IMR-90 (cell line): ENCODE measurements around the gene ATP10B. TPM values are rescaled to one million over a fixed set of nuclear protein-coding genes. Genes with fewer than 3 reads are reported as not detected.

Source experiments
- ATAC-seq: fragments of 200-7000 bp; cut with Tn5 transposase; 2 replicates; pipeline ENCODE4 v1.9.1; 2020; ENCODE audit warnings: low read depth, mild to moderate bottlenecking, moderate library complexity
- BruUV-seq: library from RNA; stranded (reverse); fragments of 400-500 nt; replicated peaks from 2 replicates; lab custom pipeline; 2021; lab: Mats Ljungman, UMichigan
- CTCF ChIA-PET: fragments of 300-600 bp; formaldehyde crosslinking; extraction: SDS; loops from one replicate; lab custom pipeline; 2021; ENCODE audit warnings: antibody characterized with exemption; lab: Yijun Ruan, JAX
- POLR2A ChIA-PET: fragments of 300-600 bp; sonication (Branson Sonifier 250); formaldehyde crosslinking; loops from one replicate; lab custom pipeline; 2022; ENCODE audit warnings: antibody characterized with exemption; ENCODE audit not compliant: unreplicated experiment; lab: Charles Lee
- DNase-seq: peaks from one replicate; pipeline ENCODE4 v3.0.0; 2013
- H2AFZ ChIP-seq: replicated peaks from 2 replicates; pipeline ENCODE3; 2013; ENCODE audit warnings: low read length, mild to moderate bottlenecking; ENCODE audit not compliant: poor library complexity
- H2AK5ac ChIP-seq: 2 replicates; pipeline ENCODE4 v1.6.1; 2013; ENCODE audit warnings: low read depth, low read length, inconsistent platforms
- H2AK9ac ChIP-seq: replicated peaks from 2 replicates; pipeline ENCODE3; 2013; ENCODE audit warnings: mild to moderate bottlenecking, low read depth, low read length, moderate library complexity; ENCODE audit not compliant: poor library complexity
- H2BK120ac ChIP-seq: 2 replicates; pipeline ENCODE4 v1.6.1; 2013; ENCODE audit warnings: low read depth, low read length, inconsistent platforms
- H2BK15ac ChIP-seq: 3 replicates; pipeline ENCODE4 v1.6.1; 2013; ENCODE audit warnings: low read depth, low read length, inconsistent platforms
- H2BK20ac ChIP-seq: 2 replicates; pipeline ENCODE4 v1.6.1; 2013; ENCODE audit warnings: low read depth, mild to moderate bottlenecking, inconsistent platforms, low read length, moderate library complexity
- H2BK5ac ChIP-seq: 2 replicates; pipeline ENCODE4 v1.6.1; 2013; ENCODE audit warnings: mild to moderate bottlenecking, low read depth, low read length, inconsistent platforms; ENCODE audit not compliant: poor library complexity, severe bottlenecking
- H3K14ac ChIP-seq: replicated peaks from 2 replicates; pipeline ENCODE4 v1.6.1; 2013; ENCODE audit warnings: low read depth, low read length, inconsistent platforms
- H3K18ac ChIP-seq: 2 replicates; pipeline ENCODE4 v1.6.1; 2013; ENCODE audit warnings: low read depth, low read length, control low read depth
- H3K23ac ChIP-seq: 2 replicates; pipeline ENCODE4 v1.6.1; 2013; ENCODE audit warnings: low read depth, low read length, inconsistent platforms
- H3K27ac ChIP-seq: 2 replicates; pipeline ENCODE4 v1.5.1; 2013; ENCODE audit warnings: mild to moderate bottlenecking, control low read depth, low read length; ENCODE audit not compliant: insufficient read depth
- H3K27me3 ChIP-seq: 2 replicates; pipeline ENCODE4 v1.6.1; 2013; ENCODE audit warnings: low read length; ENCODE audit not compliant: control insufficient read depth, insufficient read depth
- H3K36me3 ChIP-seq: 2 replicates; pipeline ENCODE4 v1.6.1; 2013; ENCODE audit warnings: low read length, mixed read lengths; ENCODE audit not compliant: control insufficient read depth, insufficient read depth
- H3K4ac ChIP-seq: 2 replicates; pipeline ENCODE4 v1.6.1; 2013; ENCODE audit warnings: low read depth, low read length, inconsistent platforms
- H3K4me1 ChIP-seq: 2 replicates; pipeline ENCODE4 v1.6.1; 2013; ENCODE audit warnings: low read length, mixed read lengths; ENCODE audit not compliant: control insufficient read depth, insufficient read depth
- H3K4me2 ChIP-seq: 2 replicates; pipeline ENCODE4 v1.6.1; 2013; ENCODE audit warnings: low read depth, mild to moderate bottlenecking, control low read depth, low read length, moderate library complexity
- H3K4me3 ChIP-seq: 2 replicates; pipeline ENCODE4 v1.5.1; 2013; ENCODE audit warnings: low read depth, mild to moderate bottlenecking, control low read depth, low read length, moderate library complexity; ENCODE audit not compliant: insufficient read depth
- H3K56ac ChIP-seq: 2 replicates; pipeline ENCODE4 v1.6.1; 2013; ENCODE audit warnings: low read length, inconsistent platforms; ENCODE audit not compliant: insufficient read depth; ENCODE audit errors: extremely low read depth
- H3K79me1 ChIP-seq, 2 experiments: 2 replicates each; pipeline ENCODE4 v1.6.1; 2013; ENCODE audit warnings: low read length in 2 of 2, inconsistent platforms in 1 of 2, low read depth in 1 of 2
- H3K9ac ChIP-seq: 2 replicates; pipeline ENCODE4 v1.6.1; 2013; ENCODE audit warnings: low read depth, low read length, control low read depth
- H3K9me1 ChIP-seq: 2 replicates; pipeline ENCODE4 v1.6.1; 2013; ENCODE audit warnings: low read length, inconsistent platforms; ENCODE audit not compliant: insufficient read depth
- H3K9me3 ChIP-seq: 2 replicates; pipeline ENCODE4 v1.6.1; 2013; ENCODE audit warnings: low read length; ENCODE audit not compliant: control insufficient read depth, insufficient read depth
- H4K20me1 ChIP-seq: 2 replicates; pipeline ENCODE4 v1.6.1; 2013; ENCODE audit warnings: low read length, inconsistent platforms; ENCODE audit not compliant: insufficient read depth
- H4K5ac ChIP-seq: 2 replicates; pipeline ENCODE4 v1.6.1; 2013; ENCODE audit warnings: mild to moderate bottlenecking, low read depth, low read length, control low read depth
- H4K8ac ChIP-seq, 2 experiments: 2 replicates each; pipeline ENCODE4 v1.6.1; 2013; ENCODE audit warnings: low read depth in 2 of 2, low read length in 2 of 2, control low read depth in 1 of 2, inconsistent platforms in 1 of 2
- H4K91ac ChIP-seq: 2 replicates; pipeline ENCODE4 v1.6.1; 2013; ENCODE audit warnings: low read depth, low read length, inconsistent platforms; ENCODE audit not compliant: insufficient read depth
- BHLHE40 ChIP-seq: fragments of 150-350 bp; IDR thresholded peaks from 2 replicates; pipeline ENCODE4 v1.6.1; 2016; ENCODE audit warnings: mild to moderate bottlenecking, low read depth, low read length
- MAFK ChIP-seq: IDR thresholded peaks from 2 replicates; pipeline ENCODE4 v1.6.1; 2012; ENCODE audit warnings: low read depth, low read length, improper control_type of control experiment
- POLR2A ChIP-seq: IDR thresholded peaks from 2 replicates; pipeline ENCODE4 v1.6.1; 2012; ENCODE audit warnings: mild to moderate bottlenecking, low read depth, low read length
- WGBS, 2 experiments: methylation state at CpG; one replicate each; pipeline versions ENCODE4 v1.1.5 to v1.1.7; 2013; ENCODE audit warnings: missing lambda C conversion rate in 2 of 2; ENCODE audit not compliant: insufficient read length in 1 of 2; ENCODE audit errors: extremely low coverage in 2 of 2; 5-methylcytosine and 5-hydroxymethylcytosine counted together
- dilution Hi-C: fragments of 300-500 bp; cut with HindIII; formaldehyde crosslinking; loops from one replicate; pipeline ENCODE4 v1.14.3; 2018; ENCODE audit warnings: low sequenced_read_pairs; ENCODE audit not compliant: unreplicated experiment
- in situ Hi-C: fragments of 300-500 bp; cut with MboI; formaldehyde crosslinking; loops from 3 replicates; pipeline ENCODE4 v1.14.3; 2019; ENCODE audit warnings: low sequenced_read_pairs, inconsistent platforms, mixed read lengths
- intact Hi-C: fragments of 100-400 bp; cut with micrococcal nuclease; formaldehyde crosslinking; loops from 2 replicates; pipeline ENCODE4 v1.10.0; 2022
- polyA plus RNA-seq, 3 experiments: library from polyadenylated mRNA; depleted of rRNA; stranded (reverse); fragments of >200 nt; gene quantifications; 2 replicates each; pipeline ENCODE4 v1.2.3, GENCODE V29; 2012; ENCODE audit warnings: low replicate concordance in 1 of 3
- total RNA-seq: library from RNA; depleted of rRNA; stranded (reverse); fragments of >200 nt; gene quantifications from 2 replicates; pipeline ENCODE4 v1.2.3, GENCODE V29; 2012

The ATP10B gene
- total and polyA plus RNA-seq, 2 of the 4 experiments (the other 2 are of a cell fraction), result not detected

DNA sequence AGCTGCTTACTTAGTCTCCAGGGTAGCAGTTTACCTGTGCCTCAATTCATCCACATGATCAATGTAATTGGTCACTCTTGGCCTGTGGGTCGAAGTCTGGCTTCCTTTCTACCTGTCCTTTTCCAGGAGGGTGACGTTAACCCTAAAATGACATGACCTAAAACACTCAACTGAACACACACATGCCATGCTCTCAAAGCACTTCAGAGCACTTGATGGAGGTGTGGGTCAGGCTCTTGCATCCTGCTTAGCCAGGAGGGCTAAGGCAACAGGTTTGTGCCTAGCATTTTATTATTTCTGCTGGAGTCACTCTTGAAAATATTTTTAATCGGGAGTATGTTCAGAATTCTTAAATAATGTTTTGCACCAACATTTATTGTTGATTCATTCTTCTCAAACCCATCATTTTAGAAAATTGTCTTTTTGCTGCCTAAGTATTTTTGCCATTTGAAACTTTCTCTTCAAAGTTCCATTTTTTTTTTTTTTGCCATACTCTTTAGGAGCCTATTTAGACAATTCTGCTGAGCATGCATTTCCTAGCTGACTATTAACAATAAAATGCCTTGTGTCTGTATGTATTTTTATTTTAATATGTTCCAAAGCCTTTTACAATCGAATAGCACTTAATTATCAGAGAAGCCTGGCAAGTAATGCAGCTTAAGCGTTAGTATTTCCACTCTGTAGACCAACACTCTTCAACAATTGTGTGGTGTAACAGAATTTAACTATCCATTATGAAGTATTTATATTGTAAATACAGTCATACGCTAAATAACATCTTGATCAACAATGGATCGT, 59.1 kb downstream of the ATP10B start:
- DNase-seq, result no peak
- Histone ChIP-seq H3K27ac (no peak overlapping the region), H3K56ac (no peak overlapping the region), H3K23ac (no peak overlapping the region), H4K91ac (no peak overlapping the region), H4K20me1 (no peaks in the 10 kb centered on the region), H3K36me3 (no peaks in the 10 kb centered on the region), H3K18ac (no peak overlapping the region), H4K8ac (no peak overlapping the region), H3K14ac (no peak overlapping the region), H3K4me3 (no peak overlapping the region), H3K9me3 (peaks cover 20% of the 10 kb centered on the region), H2AK5ac (no peak overlapping the region), H3K4me1 (no peaks in the 10 kb centered on the region), H2AK9ac (no peak overlapping the region), H2BK20ac (no peak overlapping the region), H3K27me3 (no peaks in the 10 kb centered on the region), H2BK5ac (no peak overlapping the region), H3K9ac (no peak overlapping the region), H3K4ac (no peak overlapping the region), H2AFZ (no peak overlapping the region), H4K5ac (no peak overlapping the region), H3K4me2 (no peak overlapping the region), H2BK120ac (no peak overlapping the region), H3K9me1 (no peaks in the 10 kb centered on the region), H2BK15ac (no peak overlapping the region), H3K79me1 (no peaks in the 10 kb centered on the region)
- WGBS, 2 experiments, result no CpG with 5 or more reads among the region's 7 CpGs
- intact Hi-C loops, result no loop called here
- no peak for TF ChIP-seq POLR2A
- TF ChIP-seq BHLHE40, result no peak
- peak; percentile 88 for TF ChIP-seq MAFK
- POLR2A ChIA-PET, result no interaction called here
- in situ Hi-C loops, result no loop called here
- CTCF ChIA-PET, result no interaction called here
- no peak for ATAC-seq
- dilution Hi-C loops, result no loop called here
- BruUV-seq, result no TSS peak
